Ascending aorta (tissue), 2 donors: ENCODE results near the gene MDM1. TPM values are rescaled to one million over a fixed set of nuclear protein-coding genes. Genes with fewer than 3 reads are reported as not detected.

ENCODE experiments used
- DNase-seq, 2 donors: peaks; one replicate each; pipeline ENCODE4 v3.0.0-alpha.2; 2019; ENCODE audit warnings: low spot score in 2 of 2
- H3K27ac ChIP-seq, 2 donors: fragments of 200-600 bp; sonication (generic); one replicate each; pipeline ENCODE4 v1.5.1; 2016 to 2017; ENCODE audit warnings: mild to moderate bottlenecking in 1 of 2
- H3K27me3 ChIP-seq: fragments of 200-600 bp; sonication (generic); one replicate; pipeline ENCODE4 v1.5.1; 2017
- H3K36me3 ChIP-seq, 2 donors: fragments of 200-600 bp; sonication (generic); one replicate each; pipeline ENCODE4 v1.5.1; 2016
- H3K4me1 ChIP-seq, 2 donors: fragments of 200-600 bp; sonication (generic); one replicate each; pipeline ENCODE4 v1.5.1; 2016 to 2017; ENCODE audit warnings: mild to moderate bottlenecking in 1 of 2
- H3K4me3 ChIP-seq, 2 donors: fragments of 200-600 bp; sonication (generic); one replicate each; pipeline ENCODE4 v1.5.1; 2016 to 2017; ENCODE audit warnings: mild to moderate bottlenecking in 1 of 2
- H3K9me3 ChIP-seq, 2 donors: fragments of 200-600 bp; sonication (generic); one replicate each; pipeline ENCODE4 v1.5.1; 2016
- CTCF ChIP-seq, 3 experiments: fragments of 200-600 bp in 2 of 3; fragments of 450-650 bp in 1 of 3; sonication (generic) in 2 of 3; IDR thresholded peaks; one replicate each; pipeline ENCODE4 v1.5.1; 2016 to 2019; ENCODE audit warnings: antibody characterized with exemption in 3 of 3, mild to moderate bottlenecking in 1 of 3, moderate library complexity in 1 of 3
- intact Hi-C: fragments of 100-400 bp; cut with DNase I; formaldehyde crosslinking; loops from one replicate; pipeline ENCODE4 v1.15.1; 2023
- total RNA-seq: library from RNA; depleted of rRNA; stranded (reverse); fragments of >200 nt; gene quantifications from one replicate; pipeline ENCODE4 v1.1.0, GENCODE V29; 2016

Gene MDM1
- total RNA-seq, 1 donor from 2014 or later, result 9.5 TPM

- peaks cover 0 to 4% of the 10 kb centered on the region in 2 donors for H3K4me1 ChIP-seq
- no peak for TF ChIP-seq CTCF (IDR thresholded peaks at IDR 0.05)
- intact Hi-C loops, result loop anchor here (5.0 kb wide), 1 partner anchor 39 kb away; no protein-coding TSS in a partner anchor
- H3K27ac ChIP-seq, result no peak overlapping the region
- H3K4me3 ChIP-seq, result no peak overlapping the region
- no peak for DNase-seq
- H3K27me3 ChIP-seq, result no peaks in the 10 kb centered on the region
- no peaks in the 10 kb centered on the region for H3K36me3 ChIP-seq
- H3K9me3 ChIP-seq, result no peaks in the 10 kb centered on the region
Measured at GRCh38 chr12:68367903-68368302, 35.7 kb upstream of the MDM1 start.

- no peak overlapping the region for H3K27ac ChIP-seq
- DNase-seq, result no peak
- intact Hi-C loops, result loop anchor here (5.0 kb wide), 1 partner anchor 40 kb away; no protein-coding TSS in a partner anchor
Measured at GRCh38 chr12:68367116-68367515, 35.0 kb upstream of the MDM1 start.

GRCh38 chr12:68364893-68365725 is 32.9 kb upstream of the MDM1 start:
- Histone ChIP-seq H3K27me3 (no peaks in the 10 kb centered on the region), H3K4me3 (peak overlapping the region; percentile 38 to 58), H3K4me1 (peaks cover 0 to 4% of the 10 kb centered on the region in 2 donors), H3K36me3 (no peaks in the 10 kb centered on the region), H3K27ac (peak overlapping the region; percentile 74 to 86), H3K9me3 (no peaks in the 10 kb centered on the region)
- peak; percentile 85 to 97 for DNase-seq
- intact Hi-C loops, result loop anchor here (2.0 to 5.0 kb wide), 3 partner anchors 32 to 246 kb away; partner anchors contain the start of genes MDM1 and RAP1B
- TF ChIP-seq CTCF (IDR thresholded peaks at IDR 0.05), result no peak

More at GRCh38 chr12:68367116-68367515, 35.0 kb upstream of the MDM1 start:
- H3K4me3 ChIP-seq, result no peak overlapping the region
- no peaks in the 10 kb centered on the region for H3K27me3 ChIP-seq
- peaks cover 0 to 4% of the 10 kb centered on the region in 2 donors for H3K4me1 ChIP-seq
- TF ChIP-seq CTCF (IDR thresholded peaks at IDR 0.05), result no peak
- H3K36me3 ChIP-seq, result no peaks in the 10 kb centered on the region
- no peaks in the 10 kb centered on the region for H3K9me3 ChIP-seq

- no peaks in the 10 kb centered on the region for H3K27me3 ChIP-seq
- H3K9me3 ChIP-seq, result no peaks in the 10 kb centered on the region
- no peak for DNase-seq
- peak overlapping the region; percentile 74 to 86 for H3K27ac ChIP-seq
- TF ChIP-seq CTCF (IDR thresholded peaks at IDR 0.05), result no peak
- H3K4me3 ChIP-seq, result no peak overlapping the region
- H3K36me3 ChIP-seq, result no peaks in the 10 kb centered on the region
- peaks cover 0 to 4% of the 10 kb centered on the region in 2 donors for H3K4me1 ChIP-seq
- intact Hi-C loops, result loop anchor here (2.0 kb wide), 2 partner anchors 32 to 246 kb away; partner anchors contain the start of genes MDM1 and RAP1B
Measured at GRCh38 chr12:68364328-68364727, 32.2 kb upstream of the MDM1 start.

GRCh38 chr12:68361953-68362352 is 29.8 kb upstream of the MDM1 start:
- Histone ChIP-seq H3K9me3 (no peaks in the 10 kb centered on the region), H3K27ac (no peak overlapping the region), H3K36me3 (no peaks in the 10 kb centered on the region), H3K27me3 (no peaks in the 10 kb centered on the region), H3K4me3 (no peak overlapping the region), H3K4me1 (peaks cover 0 to 4% of the 10 kb centered on the region in 2 donors)
- DNase-seq, result no peak
- TF ChIP-seq CTCF (IDR thresholded peaks at IDR 0.05), result no peak
- intact Hi-C loops, result no loop called here
